Suprapubic skin (tissue), 4 donors: ENCODE data around the gene SRPK3. TPM values are rescaled to one million over a fixed set of nuclear protein-coding genes. Genes with fewer than 3 reads are reported as not detected.

Source experiments
- DNase-seq, 2 donors: peaks; one replicate each; pipeline ENCODE4 v3.0.0-alpha.2; 2019; ENCODE audit warnings: low spot score in 2 of 2
- H3K27ac ChIP-seq: fragments of 200-600 bp; sonication (generic); one replicate; pipeline ENCODE4 v1.5.1; 2019
- H3K27me3 ChIP-seq: fragments of 200-600 bp; sonication (generic); one replicate; pipeline ENCODE4 v1.5.1; 2019
- H3K36me3 ChIP-seq: fragments of 200-600 bp; sonication (generic); one replicate; pipeline ENCODE4 v1.5.1; 2019
- H3K4me1 ChIP-seq: fragments of 200-600 bp; sonication (generic); one replicate; pipeline ENCODE4 v1.5.1; 2019
- H3K4me3 ChIP-seq: fragments of 200-600 bp; sonication (generic); one replicate; pipeline ENCODE4 v1.5.1; 2019; ENCODE audit warnings: mild to moderate bottlenecking
- H3K9me3 ChIP-seq: fragments of 200-600 bp; sonication (generic); one replicate; pipeline ENCODE4 v1.5.1; 2019
- EP300 ChIP-seq: sonication (generic); formaldehyde crosslinking; IDR thresholded peaks from one replicate; pipeline ENCODE4 v1.6.1; 2017; ENCODE audit warnings: antibody characterized with exemption
- POLR2A ChIP-seq, 2 donors: fragments of 450-650 bp; IDR thresholded peaks; one replicate each; pipeline ENCODE4 v1.6.1; 2017; ENCODE audit warnings: antibody characterized with exemption in 2 of 2, mild to moderate bottlenecking in 2 of 2, moderate library complexity in 2 of 2
- POLR2AphosphoS5 ChIP-seq, 3 donors: sonication (generic); formaldehyde crosslinking; IDR thresholded peaks; one replicate each; pipeline ENCODE4 v1.6.1; 2017; ENCODE audit warnings: antibody characterized with exemption in 3 of 3
- WGBS: methylation state at CpG from one replicate; pipeline ENCODE4 v1.1.5; 2018; 5-methylcytosine and 5-hydroxymethylcytosine counted together
- total RNA-seq, 4 donors: library from RNA; depleted of rRNA; stranded (reverse); fragments of >200 nt; gene quantifications; one replicate each; pipeline ENCODE4 v1.1.0, GENCODE V29; 2016
- TF ChIP-seq, protein P1 (sequence below), 2 donors: fragments of 200-600 bp in 1 of 2; fragments of 450-650 bp in 1 of 2; sonication (generic) in 1 of 2; IDR thresholded peaks; one replicate each; pipeline ENCODE4 v1.5.1; 2016 to 2019; ENCODE audit warnings: antibody characterized with exemption in 2 of 2, mild to moderate bottlenecking in 1 of 2, moderate library complexity in 1 of 2

SRPK3 gene
- total RNA-seq, 4 donors from 2014 or later: 0.42 to 3.1 (median 1.2) TPM

DNA sequence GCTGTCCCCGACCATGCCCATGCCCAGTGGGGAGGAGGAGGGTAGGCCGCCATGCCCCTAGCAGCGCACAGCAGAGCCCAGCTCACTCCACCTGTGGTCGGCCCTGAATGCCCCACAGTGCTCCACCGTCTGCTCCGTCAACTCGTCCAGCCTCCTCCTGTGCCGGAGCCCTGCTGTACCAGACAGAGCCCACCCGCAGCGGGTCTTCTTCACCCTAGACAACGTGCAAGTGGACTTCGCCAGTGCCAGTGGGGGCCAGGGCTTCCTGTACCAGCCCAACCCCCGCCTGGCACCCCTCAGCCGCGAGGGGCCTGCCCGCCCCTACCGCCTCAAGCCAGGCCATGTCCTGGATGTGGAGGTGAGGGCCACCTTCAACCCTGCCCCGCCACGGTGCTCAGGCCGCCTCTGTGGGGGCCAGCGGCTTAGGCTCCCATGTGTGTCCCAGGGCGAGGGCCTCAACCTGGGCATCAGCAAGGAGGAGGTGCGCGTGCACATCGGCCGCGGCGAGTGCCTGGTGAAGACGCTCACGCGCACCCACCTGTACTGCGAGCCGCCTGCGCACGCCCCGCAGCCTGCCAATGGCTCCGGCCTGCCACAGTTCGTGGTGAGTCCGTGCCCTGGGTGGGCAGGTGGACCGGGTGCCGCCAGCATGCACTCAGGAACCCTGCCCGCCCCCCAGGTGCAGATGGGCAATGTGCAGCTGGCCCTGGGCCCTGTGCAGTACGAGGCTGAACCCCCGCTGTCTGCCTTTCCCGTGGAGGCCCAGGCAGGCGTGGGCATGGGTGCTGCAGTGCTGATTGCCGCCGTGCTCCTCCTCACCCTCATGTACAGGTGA is 6.9 kb upstream of the SRPK3 start:
- Histone ChIP-seq H3K4me3 (no peak overlapping the region), H3K4me1 (peaks cover 4% of the 10 kb centered on the region), H3K9me3 (no peaks in the 10 kb centered on the region), H3K36me3 (no peaks in the 10 kb centered on the region), H3K27me3 (no peaks in the 10 kb centered on the region), H3K27ac (no peak overlapping the region)
- TF ChIP-seq EP300: no peak
- TF ChIP-seq POLR2A (IDR thresholded peaks at IDR 0.05): no peak
- no peak for TF ChIP-seq POLR2AphosphoS5 (IDR thresholded peaks at IDR 0.05)
- TF ChIP-seq, protein P1, sequence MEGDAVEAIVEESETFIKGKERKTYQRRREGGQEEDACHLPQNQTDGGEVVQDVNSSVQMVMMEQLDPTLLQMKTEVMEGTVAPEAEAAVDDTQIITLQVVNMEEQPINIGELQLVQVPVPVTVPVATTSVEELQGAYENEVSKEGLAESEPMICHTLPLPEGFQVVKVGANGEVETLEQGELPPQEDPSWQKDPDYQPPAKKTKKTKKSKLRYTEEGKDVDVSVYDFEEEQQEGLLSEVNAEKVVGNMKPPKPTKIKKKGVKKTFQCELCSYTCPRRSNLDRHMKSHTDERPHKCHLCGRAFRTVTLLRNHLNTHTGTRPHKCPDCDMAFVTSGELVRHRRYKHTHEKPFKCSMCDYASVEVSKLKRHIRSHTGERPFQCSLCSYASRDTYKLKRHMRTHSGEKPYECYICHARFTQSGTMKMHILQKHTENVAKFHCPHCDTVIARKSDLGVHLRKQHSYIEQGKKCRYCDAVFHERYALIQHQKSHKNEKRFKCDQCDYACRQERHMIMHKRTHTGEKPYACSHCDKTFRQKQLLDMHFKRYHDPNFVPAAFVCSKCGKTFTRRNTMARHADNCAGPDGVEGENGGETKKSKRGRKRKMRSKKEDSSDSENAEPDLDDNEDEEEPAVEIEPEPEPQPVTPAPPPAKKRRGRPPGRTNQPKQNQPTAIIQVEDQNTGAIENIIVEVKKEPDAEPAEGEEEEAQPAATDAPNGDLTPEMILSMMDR (IDR thresholded peaks at IDR 0.05): no peak
- DNase-seq: no peak
- WGBS: 89% methylated on average over 10 of the region's 48 CpGs

DNA sequence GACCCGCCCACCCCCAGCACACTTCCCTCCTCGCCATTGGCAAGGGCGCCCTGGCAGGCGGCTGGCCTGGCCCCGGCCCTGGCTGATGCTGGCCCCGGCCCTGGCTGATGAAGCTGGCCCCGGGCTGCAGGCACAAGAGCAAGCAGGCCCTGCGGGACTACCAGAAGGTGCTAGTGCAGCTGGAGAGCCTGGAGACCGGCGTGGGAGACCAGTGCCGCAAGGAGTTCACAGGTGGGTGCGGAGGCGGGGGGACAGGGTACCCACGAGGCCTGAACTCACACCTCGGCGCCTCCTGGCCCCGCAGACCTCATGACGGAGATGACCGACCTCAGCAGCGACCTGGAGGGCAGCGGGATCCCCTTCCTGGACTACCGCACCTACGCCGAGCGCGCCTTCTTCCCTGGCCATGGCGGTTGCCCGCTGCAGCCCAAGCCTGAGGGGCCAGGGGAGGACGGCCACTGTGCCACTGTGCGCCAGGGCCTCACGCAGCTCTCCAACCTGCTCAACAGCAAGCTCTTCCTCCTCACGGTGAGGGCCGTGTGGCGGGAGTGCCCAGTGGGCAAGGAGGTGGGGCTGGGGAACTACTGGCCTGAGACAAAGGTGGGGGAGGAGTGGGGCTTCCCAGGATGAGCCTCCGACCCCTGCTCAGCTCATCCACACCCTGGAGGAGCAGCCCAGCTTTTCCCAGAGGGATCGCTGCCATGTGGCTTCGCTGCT is 6.1 kb upstream of the SRPK3 start:
- H3K4me3 ChIP-seq: no peak overlapping the region
- no peak for DNase-seq
- peaks cover 4% of the 10 kb centered on the region for H3K4me1 ChIP-seq
- 92% methylated on average over 24 of the region's 37 CpGs for WGBS
- H3K27ac ChIP-seq: no peak overlapping the region
- no peaks in the 10 kb centered on the region for H3K9me3 ChIP-seq
- no peaks in the 10 kb centered on the region for H3K36me3 ChIP-seq
- TF ChIP-seq POLR2AphosphoS5 (IDR thresholded peaks at IDR 0.05) (no peak), POLR2A (IDR thresholded peaks at IDR 0.05) (no peak), EP300 (no peak)
- TF ChIP-seq, protein P1 (IDR thresholded peaks at IDR 0.05): no peak
- no peaks in the 10 kb centered on the region for H3K27me3 ChIP-seq

GRCh38 chrX:153775293-153776119 is 5.3 kb upstream of the SRPK3 start:
- Histone ChIP-seq H3K4me1 (peaks cover 5% of the 10 kb centered on the region), H3K4me3 (no peak overlapping the region), H3K27me3 (no peaks in the 10 kb centered on the region), H3K27ac (no peak overlapping the region), H3K36me3 (no peaks in the 10 kb centered on the region), H3K9me3 (no peaks in the 10 kb centered on the region)
- DNase-seq: no peak
- WGBS: 89% methylated on average over 11 of the region's 42 CpGs
- TF ChIP-seq, protein P1 (IDR thresholded peaks at IDR 0.05): no peak
- TF ChIP-seq POLR2AphosphoS5 (IDR thresholded peaks at IDR 0.05): no peak
- TF ChIP-seq EP300: no peak
- TF ChIP-seq POLR2A (IDR thresholded peaks at IDR 0.05): no peak

- DNase-seq: no peak
- no peaks in the 10 kb centered on the region for H3K9me3 ChIP-seq
- no CpG with 5 or more reads among the region's 20 CpGs for WGBS
- H3K4me1 ChIP-seq: peaks cover 11% of the 10 kb centered on the region
- H3K4me3 ChIP-seq: no peak overlapping the region
- H3K27me3 ChIP-seq: no peaks in the 10 kb centered on the region
- no peaks in the 10 kb centered on the region for H3K36me3 ChIP-seq
- no peak overlapping the region for H3K27ac ChIP-seq
- TF ChIP-seq, protein P1 (IDR thresholded peaks at IDR 0.05): no peak
- TF ChIP-seq POLR2AphosphoS5 (IDR thresholded peaks at IDR 0.05): no peak
- no peak for TF ChIP-seq POLR2A (IDR thresholded peaks at IDR 0.05)
- TF ChIP-seq EP300: no peak
Measured at GRCh38 chrX:153776120-153776599, 4.7 kb upstream of the SRPK3 start.
